Measurements from ENCODE around the gene CEL. TPM values are rescaled to one million over a fixed set of nuclear protein-coding genes. Genes with fewer than 3 reads are reported as not detected.
"Not testable (repeated sequence)": the region's sequence is repeated elsewhere in the genome, so short reads cannot be mapped to it uniquely, and the experiment has no call there.

The CEL gene
- total RNA-seq, 1 donor: 1.3 TPM

- DNase-seq (ENCODE audit: low read depth in 2 of 3, low spot score in 2 of 3): no peak
Observed at GRCh38 chr9:133046196-133046899, 15.4 kb upstream of the CEL start.

- no peak for DNase-seq (ENCODE audit: low read depth in 2 of 3, low spot score in 2 of 3)
Observed at GRCh38 chr9:133046900-133047295, 14.9 kb upstream of the CEL start.

- peak in 2 of 3 donors; percentile 67 to 71 for DNase-seq (ENCODE audit: low read depth in 2 of 3, low spot score in 2 of 3)
Observed at GRCh38 chr9:133048595-133048994, 13.2 kb upstream of the CEL start.

- DNase-seq (ENCODE audit: low read depth in 2 of 3, low spot score in 2 of 3): no peak
Observed at GRCh38 chr9:133049043-133049442, 12.7 kb upstream of the CEL start.

- DNase-seq (ENCODE audit: low read depth in 2 of 3, low spot score in 2 of 3): no peak
Observed at GRCh38 chr9:133050142-133050541, 11.6 kb upstream of the CEL start.

- DNase-seq (ENCODE audit: low read depth in 2 of 3, low spot score in 2 of 3): no peak
Observed at GRCh38 chr9:133050781-133051180, 11.0 kb upstream of the CEL start.

- DNase-seq (ENCODE audit: low read depth in 2 of 3, low spot score in 2 of 3): no peak
Observed at GRCh38 chr9:133051281-133051900, 10.4 kb upstream of the CEL start.

- no peak for DNase-seq (ENCODE audit: low read depth in 2 of 3, low spot score in 2 of 3)
Observed at GRCh38 chr9:133051966-133052539, 9.7 kb upstream of the CEL start.

- no peak for DNase-seq (ENCODE audit: low read depth in 2 of 3, low spot score in 2 of 3)
Observed at GRCh38 chr9:133054194-133054890, 7.4 kb upstream of the CEL start.

GRCh38 chr9:133054966-133055365, 6.8 kb upstream of the CEL start:
- no peak for DNase-seq (ENCODE audit: low read depth in 2 of 3, low spot score in 2 of 3)

- DNase-seq (ENCODE audit: low read depth in 2 of 3, low spot score in 2 of 3): no peak
Observed at GRCh38 chr9:133055788-133056420, 5.9 kb upstream of the CEL start.

GRCh38 chr9:133056533-133056932, 5.2 kb upstream of the CEL start:
- no peak for DNase-seq (ENCODE audit: low read depth in 2 of 3, low spot score in 2 of 3)

- peak; percentile 7 to 84 (median 67) for DNase-seq (ENCODE audit: low read depth in 2 of 3, low spot score in 2 of 3)
Observed at GRCh38 chr9:133057006-133057405, 4.8 kb upstream of the CEL start.

GRCh38 chr9:133057553-133057952, 4.2 kb upstream of the CEL start:
- no peak for DNase-seq (ENCODE audit: low read depth in 2 of 3, low spot score in 2 of 3)

GRCh38 chr9:133058071-133058470, 3.7 kb upstream of the CEL start:
- DNase-seq (ENCODE audit: low read depth in 2 of 3, low spot score in 2 of 3): no peak

- DNase-seq (ENCODE audit: low read depth in 2 of 3, low spot score in 2 of 3): peak in 2 of 3 donors; percentile 42 to 48
Observed at GRCh38 chr9:133058550-133059320, 3.0 kb upstream of the CEL start.

GRCh38 chr9:133059623-133060022, 2.2 kb upstream of the CEL start:
- no peak for DNase-seq (ENCODE audit: low read depth in 2 of 3, low spot score in 2 of 3)

- DNase-seq (ENCODE audit: low read depth in 2 of 3, low spot score in 2 of 3): peak in 2 of 3 donors; percentile 48 to 56
Observed at GRCh38 chr9:133060417-133060841, 1.4 kb upstream of the CEL start.

- DNase-seq (ENCODE audit: low read depth in 2 of 3, low spot score in 2 of 3): not testable (repeated sequence)
Observed at GRCh38 chr9:133061019-133061763, 590 bp upstream of the CEL start.
